GM12801 (cell line): ENCODE data around the gene TRPC6.

Experiments used
- TF ChIP-seq, protein P1 (sequence below): IDR thresholded peaks from one replicate; pipeline ENCODE4 v1.5.1; 2011; ENCODE audit warnings: control low read depth; ENCODE audit not compliant: insufficient read length; ENCODE audit errors: extremely low read depth

Gene TRPC6

DNA sequence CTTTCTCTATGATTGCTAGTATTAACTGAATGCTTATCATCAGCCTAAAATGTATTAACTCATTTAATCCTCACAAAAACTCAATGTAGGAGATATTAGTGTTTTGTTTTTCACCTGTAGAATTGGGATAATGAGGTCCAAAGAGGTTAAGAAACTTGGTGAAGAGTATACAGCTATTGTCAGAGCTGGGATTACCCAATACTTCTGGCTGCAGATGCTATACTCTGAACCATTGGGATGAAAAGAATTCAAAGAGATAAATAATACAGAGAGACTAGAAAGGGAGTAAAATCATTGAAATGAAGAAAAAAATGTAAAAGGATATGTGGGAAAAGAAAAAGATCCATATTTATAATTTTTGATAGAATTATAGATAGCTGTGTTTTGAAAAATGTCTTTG lies 137.1 kb downstream of the TRPC6 start:
- TF ChIP-seq, protein P1, sequence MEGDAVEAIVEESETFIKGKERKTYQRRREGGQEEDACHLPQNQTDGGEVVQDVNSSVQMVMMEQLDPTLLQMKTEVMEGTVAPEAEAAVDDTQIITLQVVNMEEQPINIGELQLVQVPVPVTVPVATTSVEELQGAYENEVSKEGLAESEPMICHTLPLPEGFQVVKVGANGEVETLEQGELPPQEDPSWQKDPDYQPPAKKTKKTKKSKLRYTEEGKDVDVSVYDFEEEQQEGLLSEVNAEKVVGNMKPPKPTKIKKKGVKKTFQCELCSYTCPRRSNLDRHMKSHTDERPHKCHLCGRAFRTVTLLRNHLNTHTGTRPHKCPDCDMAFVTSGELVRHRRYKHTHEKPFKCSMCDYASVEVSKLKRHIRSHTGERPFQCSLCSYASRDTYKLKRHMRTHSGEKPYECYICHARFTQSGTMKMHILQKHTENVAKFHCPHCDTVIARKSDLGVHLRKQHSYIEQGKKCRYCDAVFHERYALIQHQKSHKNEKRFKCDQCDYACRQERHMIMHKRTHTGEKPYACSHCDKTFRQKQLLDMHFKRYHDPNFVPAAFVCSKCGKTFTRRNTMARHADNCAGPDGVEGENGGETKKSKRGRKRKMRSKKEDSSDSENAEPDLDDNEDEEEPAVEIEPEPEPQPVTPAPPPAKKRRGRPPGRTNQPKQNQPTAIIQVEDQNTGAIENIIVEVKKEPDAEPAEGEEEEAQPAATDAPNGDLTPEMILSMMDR = no peak

- TF ChIP-seq, protein P1 = no peak
These were observed 137.6 kb downstream of the TRPC6 start for GRCh38 chr11:101446238-101446637.

DNA sequence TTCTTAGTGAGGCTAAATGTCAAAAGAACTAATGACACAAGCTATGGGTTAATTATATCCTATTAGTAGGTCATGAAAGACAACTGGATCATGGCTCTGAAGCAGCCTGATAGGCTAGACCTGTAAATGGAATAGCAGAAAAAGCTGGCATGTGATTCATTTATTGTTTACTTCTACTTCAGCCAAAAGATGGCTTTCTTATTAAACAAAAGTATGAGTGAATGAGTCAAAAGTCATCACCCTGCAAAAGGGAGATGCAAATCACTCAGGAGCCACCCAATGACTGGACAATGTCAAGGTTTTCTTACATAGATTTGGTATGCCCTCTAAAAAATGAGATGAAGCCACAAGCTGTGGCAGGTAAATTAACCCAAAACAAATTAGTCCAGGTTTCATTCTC lies 138.0 kb downstream of the TRPC6 start:
- TF ChIP-seq, protein P1 = no peak

GRCh38 chr11:101444851-101445250 lies 139.0 kb downstream of the TRPC6 start:
- TF ChIP-seq, protein P1 = no peak

- TF ChIP-seq, protein P1 = no peak
These were observed 139.6 kb downstream of the TRPC6 start for GRCh38 chr11:101444164-101444563.

GRCh38 chr11:101442936-101443521 lies 140.8 kb downstream of the TRPC6 start:
- TF ChIP-seq, protein P1 = no peak

DNA sequence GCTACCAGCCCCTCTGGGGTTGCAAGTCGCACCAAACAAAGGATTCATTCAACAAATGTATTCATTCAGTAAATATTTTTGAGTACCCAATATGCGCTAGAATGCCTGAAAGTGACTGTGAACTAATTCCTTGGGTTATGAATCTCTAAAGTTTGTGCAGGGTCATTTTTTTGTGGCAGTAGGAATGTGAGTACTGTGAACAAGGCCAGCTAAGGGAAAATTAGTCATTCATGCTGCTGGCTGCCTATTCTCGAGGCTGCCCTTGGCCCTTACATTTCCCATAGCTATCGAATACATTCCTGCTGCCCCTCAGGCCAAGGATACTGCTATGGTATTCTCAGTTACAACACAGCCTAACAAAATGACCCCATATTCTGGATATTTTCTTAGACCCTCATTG lies 141.6 kb downstream of the TRPC6 start:
- TF ChIP-seq, protein P1 = no peak
